Left colon (tissue), 2 donors: ENCODE data around the gene OR2A42. TPM values are rescaled to one million over a fixed set of nuclear protein-coding genes. Genes with fewer than 3 reads are reported as not detected.
A peak's percentile ranks its signal among the peaks of the same experiment; 100 is the strongest.
"Not testable (repeated sequence)": the region's sequence is repeated elsewhere in the genome, so short reads cannot be mapped to it uniquely, and the experiment has no call there.

Experiments
- ATAC-seq: fragments of 200-7000 bp; cut with Tn5 transposase; one replicate; pipeline ENCODE4 v1.9.1; 2020; ENCODE audit warnings: mild to moderate bottlenecking, moderate library complexity
- DNase-seq, 2 donors: peaks; one replicate each; pipeline ENCODE4 v3.0.0-alpha.2; 2020
- intact Hi-C, 2 donors: fragments of 100-400 bp; cut with DNase I in 1 of 2; cut with micrococcal nuclease in 1 of 2; formaldehyde crosslinking; loops; one replicate each; pipeline versions ENCODE4 v1.11.2 to v1.14.0; 2022; cut with DNase I, micrococcal nuclease
- long read RNA-seq: library from polyadenylated mRNA; unstranded; transcript quantifications from one replicate; pipeline ENCODE4 v2.0.0, GENCODE V29; 2021
- total RNA-seq, 2 donors: library from RNA; stranded (reverse); fragmentation: NEBNext Ultra II Directional; extraction: Animal tissue kit (Norgen Biotek cat#: 25700); gene quantifications; one replicate each; pipeline ENCODE4 v1.2.1, GENCODE V29; 2021
- donor health status: DM: no; HTN: no; CAD: no.
- donor health status: DM: yes; HTN: yes; CAD: no.

Gene OR2A42
- not detected for total RNA-seq
- long read RNA-seq, result 0 reads

GRCh38 chr7:144239365-144239764 is at the start of gene OR2A42:
Gene OR2A42 (minus strand): TSS chr7:144239605. CDS start chr7:144232843, 6,762 bp downstream.
- ATAC-seq, DNase-seq, intact Hi-C loops: not testable (repeated sequence)

- DNase-seq, intact Hi-C loops: not testable (repeated sequence)
- peak; percentile 37 for ATAC-seq
Measured at GRCh38 chr7:144287171-144287784, 47.9 kb upstream of the OR2A42 start.

- ATAC-seq, DNase-seq, intact Hi-C loops: not testable (repeated sequence)
Measured at GRCh38 chr7:144283716-144284115, 44.3 kb upstream of the OR2A42 start.

- ATAC-seq, intact Hi-C loops, DNase-seq: not testable (repeated sequence)
Measured at GRCh38 chr7:144282490-144282889, 43.1 kb upstream of the OR2A42 start.

- intact Hi-C loops, DNase-seq, ATAC-seq: not testable (repeated sequence)
Measured at GRCh38 chr7:144281981-144282380, 42.6 kb upstream of the OR2A42 start.

- DNase-seq, intact Hi-C loops: not testable (repeated sequence)
- ATAC-seq, result peak; percentile 56
Measured at GRCh38 chr7:144280010-144280409, 40.6 kb upstream of the OR2A42 start.

GRCh38 chr7:144275281-144275680 is 35.9 kb upstream of the OR2A42 start:
- DNase-seq (peak in 1 of 2 donors; percentile 6), ATAC-seq (peak; percentile 45)
- intact Hi-C loops, result not testable (repeated sequence)

- DNase-seq, intact Hi-C loops, ATAC-seq: not testable (repeated sequence)
Measured at GRCh38 chr7:144269188-144269587, 29.8 kb upstream of the OR2A42 start, which contains the start of gene CTAGE8. Gene CTAGE8 (minus strand): TSS chr7:144269288. CDS start chr7:144269250, 38 bp downstream.

GRCh38 chr7:144264692-144265091 is 25.3 kb upstream of the OR2A42 start, which contains the start of gene OR2A7:
Gene OR2A7 (minus strand): TSS chr7:144264792. CDS start chr7:144259628, 5,164 bp downstream.
- ATAC-seq, intact Hi-C loops, DNase-seq: not testable (repeated sequence)

- DNase-seq, intact Hi-C loops, ATAC-seq: not testable (repeated sequence)
Measured at GRCh38 chr7:144262128-144262527, 22.7 kb upstream of the OR2A42 start.

GRCh38 chr7:144259067-144259466 is 19.7 kb upstream of the OR2A42 start:
- intact Hi-C loops, DNase-seq, ATAC-seq: not testable (repeated sequence)

- DNase-seq (no peak), ATAC-seq (peak; percentile 27)
- intact Hi-C loops, result no loop called here
Measured at GRCh38 chr7:144256112-144256511, 16.7 kb upstream of the OR2A42 start.

GRCh38 chr7:144255471-144255897 is 16.1 kb upstream of the OR2A42 start:
- intact Hi-C loops, result no loop called here
- no peak for DNase-seq
- ATAC-seq, result no peak

GRCh38 chr7:144252307-144252706 is 12.9 kb upstream of the OR2A42 start:
- DNase-seq, ATAC-seq, intact Hi-C loops: not testable (repeated sequence)

GRCh38 chr7:144247674-144248330 is 8.4 kb upstream of the OR2A42 start:
- intact Hi-C loops, ATAC-seq: not testable (repeated sequence)

GRCh38 chr7:144246967-144247366 is 7.6 kb upstream of the OR2A42 start:
- intact Hi-C loops, DNase-seq, ATAC-seq: not testable (repeated sequence)

More at GRCh38 chr7:144247674-144248330, 8.4 kb upstream of the OR2A42 start:
- DNase-seq, result not testable (repeated sequence)

GRCh38 chr7:144245372-144245771 is 6.0 kb upstream of the OR2A42 start:
- not testable (repeated sequence) for DNase-seq

GRCh38 chr7:144238530-144239082 is 799 bp downstream of the OR2A42 start:
- DNase-seq, intact Hi-C loops, ATAC-seq: not testable (repeated sequence)

More at GRCh38 chr7:144245372-144245771, 6.0 kb upstream of the OR2A42 start:
- intact Hi-C loops, ATAC-seq: not testable (repeated sequence)

- intact Hi-C loops, ATAC-seq, DNase-seq: not testable (repeated sequence)
Measured at GRCh38 chr7:144233039-144233438, 6.4 kb downstream of the OR2A42 start.
